ENCODE data around the gene TMEM108. TPM values are rescaled to one million over a fixed set of nuclear protein-coding genes. Genes with fewer than 3 reads are reported as not detected.

The TMEM108 gene
- total RNA-seq, 1 donor from 2014 or later = 1.5 TPM

- DNase-seq = peak; percentile 63
- intact Hi-C loops (cut with DNase I) = loop anchor here (5.0 kb wide), 1 partner anchor 657 kb away; no protein-coding TSS in a partner anchor
- peak; percentile 92 for ATAC-seq (ENCODE audit: poor library complexity)
Observed at GRCh38 chr3:133384331-133385027, 346.3 kb downstream of the TMEM108 start.

DNA sequence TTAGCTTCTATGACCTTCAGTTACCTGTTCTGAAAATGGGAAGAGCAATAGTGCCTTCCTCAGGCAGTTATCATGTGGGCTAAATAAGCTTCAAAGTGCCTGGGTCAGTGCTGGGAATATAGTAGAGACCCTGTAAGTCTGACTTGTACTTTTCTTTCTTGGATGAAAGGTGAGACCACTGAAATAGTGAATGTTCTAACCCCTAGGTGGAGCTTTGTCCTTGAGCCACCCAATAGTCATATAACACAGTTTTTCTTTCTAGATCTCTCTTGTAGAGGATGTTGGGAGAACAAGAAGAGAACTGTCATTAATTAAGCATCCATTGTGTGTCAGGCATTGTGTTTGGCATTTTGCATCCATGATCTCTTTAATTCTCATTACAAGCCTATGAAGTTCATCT is 348.7 kb downstream of the TMEM108 start:
- ATAC-seq (ENCODE audit: poor library complexity) (no peak), DNase-seq (no peak)
- intact Hi-C loops (cut with DNase I) = no loop called here

- no peak for ATAC-seq (ENCODE audit: poor library complexity)
- intact Hi-C loops (cut with DNase I) = no loop called here
- no peak for DNase-seq
Observed at GRCh38 chr3:133387341-133387740, 349.1 kb downstream of the TMEM108 start.

GRCh38 chr3:133388696-133389395 is 350.7 kb downstream of the TMEM108 start:
- ATAC-seq (ENCODE audit: poor library complexity) (no peak), DNase-seq (no peak)
- intact Hi-C loops (cut with DNase I) = no loop called here

GRCh38 chr3:133390715-133391114 is 352.5 kb downstream of the TMEM108 start:
- DNase-seq = no peak
- ATAC-seq (ENCODE audit: poor library complexity) = no peak
- intact Hi-C loops (cut with DNase I) = no loop called here

DNA sequence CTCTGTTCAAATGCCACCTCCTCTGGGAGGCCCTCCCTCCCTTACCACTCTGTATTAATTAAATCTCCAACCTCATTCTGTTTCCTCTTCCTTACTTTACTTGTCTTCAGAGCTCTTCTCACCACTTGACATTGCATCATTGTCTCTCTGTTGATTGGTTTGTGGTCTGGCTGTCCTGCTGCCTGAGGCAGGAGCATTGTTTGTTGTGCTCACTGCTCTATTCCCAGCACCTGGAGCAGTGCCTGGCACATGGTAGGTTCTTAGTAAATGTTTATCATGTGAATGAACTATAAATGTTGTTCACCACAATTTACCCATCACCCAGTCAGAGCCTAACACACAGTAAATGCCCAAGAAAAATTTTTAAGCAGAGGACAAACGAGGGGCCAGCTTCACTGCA is 355.0 kb downstream of the TMEM108 start:
- ATAC-seq (ENCODE audit: poor library complexity) = peak; percentile 57
- no peak for DNase-seq
- intact Hi-C loops (cut with DNase I) = no loop called here

GRCh38 chr3:133393691-133394474 is 355.7 kb downstream of the TMEM108 start:
- intact Hi-C loops (cut with DNase I) = no loop called here
- DNase-seq (peak; percentile 67), ATAC-seq (ENCODE audit: poor library complexity) (peak; percentile 84)

DNA sequence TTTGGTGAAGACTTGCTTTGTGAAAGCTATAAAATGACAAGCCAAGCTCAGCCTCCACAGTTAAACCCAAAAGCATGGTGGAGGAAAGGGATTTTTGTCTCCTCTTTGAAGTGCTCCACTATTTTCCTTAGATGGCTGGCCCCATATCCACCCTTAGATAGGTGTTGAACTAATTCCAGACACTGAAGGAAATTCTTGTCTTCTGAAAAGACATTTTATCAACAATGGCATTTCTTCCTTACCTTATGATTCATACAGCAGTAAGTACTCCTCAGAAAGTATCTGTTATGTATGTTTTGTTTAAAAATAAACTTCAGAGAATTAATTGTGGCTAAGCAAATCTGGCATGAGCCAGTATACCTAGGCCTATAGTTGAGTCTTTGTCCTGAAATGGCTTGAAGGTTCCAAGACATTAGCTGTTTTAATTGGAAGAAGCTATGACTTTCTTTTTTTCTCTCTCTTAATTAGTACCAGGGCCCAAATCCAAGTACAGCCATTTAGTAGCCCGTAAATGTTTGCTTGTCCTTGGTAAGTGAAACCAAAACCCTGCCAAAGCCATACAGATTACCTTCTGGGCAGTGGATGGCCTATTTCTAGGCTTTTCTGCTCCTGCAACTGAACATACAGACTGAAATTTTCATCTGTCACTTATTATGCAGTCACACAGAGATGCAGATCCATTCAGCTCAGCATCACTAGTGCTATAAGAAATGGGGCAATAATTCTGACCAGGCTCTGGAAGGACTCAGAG is 356.5 kb downstream of the TMEM108 start:
- no peak for ATAC-seq (ENCODE audit: poor library complexity)
- DNase-seq = no peak
- intact Hi-C loops (cut with DNase I) = no loop called here

GRCh38 chr3:133396906-133397305 is 358.7 kb downstream of the TMEM108 start:
- ATAC-seq (ENCODE audit: poor library complexity) (no peak), DNase-seq (no peak)
- intact Hi-C loops (cut with DNase I) = no loop called here

DNA sequence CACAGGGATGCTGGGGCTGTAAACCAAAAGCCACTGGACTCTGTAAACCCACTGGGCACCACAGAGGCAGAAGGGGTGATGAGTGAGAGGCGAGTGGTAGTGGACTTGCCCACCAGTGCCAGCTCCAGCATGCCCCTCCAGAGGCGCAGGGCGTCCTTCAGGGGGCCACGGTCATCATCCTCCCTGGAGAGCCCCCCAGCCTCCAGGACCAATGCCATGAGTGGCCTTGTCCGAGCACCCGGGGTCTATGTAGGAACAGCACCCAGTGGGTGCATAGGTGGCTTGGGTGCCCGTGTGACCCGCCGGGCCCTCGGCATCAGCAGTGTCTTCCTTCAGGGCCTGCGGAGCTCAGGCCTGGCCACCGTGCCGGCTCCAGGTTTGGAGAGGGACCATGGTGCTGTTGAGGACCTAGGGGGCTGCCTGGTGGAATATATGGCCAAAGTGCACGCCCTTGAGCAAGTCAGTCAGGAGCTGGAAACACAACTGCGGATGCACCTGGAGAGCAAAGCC is 361.9 kb downstream of the TMEM108 start, which contains the start of gene BFSP2:
Gene BFSP2, plus strand, starts transcription at position 51 of the 510 bp plus-strand sequence. Its CDS starts 28 bp downstream, at position 79.
- DNase-seq (no peak), ATAC-seq (ENCODE audit: poor library complexity) (no peak)
- intact Hi-C loops (cut with DNase I) = no loop called here

- peak; percentile 92 for ATAC-seq (ENCODE audit: poor library complexity)
- peak; percentile 60 for DNase-seq
- intact Hi-C loops (cut with DNase I) = no loop called here
Observed at GRCh38 chr3:133401374-133402135, 363.4 kb downstream of the TMEM108 start.

GRCh38 chr3:133404920-133405319 is 366.7 kb downstream of the TMEM108 start:
- intact Hi-C loops (cut with DNase I) = no loop called here
- DNase-seq (no peak), ATAC-seq (ENCODE audit: poor library complexity) (no peak)

DNA sequence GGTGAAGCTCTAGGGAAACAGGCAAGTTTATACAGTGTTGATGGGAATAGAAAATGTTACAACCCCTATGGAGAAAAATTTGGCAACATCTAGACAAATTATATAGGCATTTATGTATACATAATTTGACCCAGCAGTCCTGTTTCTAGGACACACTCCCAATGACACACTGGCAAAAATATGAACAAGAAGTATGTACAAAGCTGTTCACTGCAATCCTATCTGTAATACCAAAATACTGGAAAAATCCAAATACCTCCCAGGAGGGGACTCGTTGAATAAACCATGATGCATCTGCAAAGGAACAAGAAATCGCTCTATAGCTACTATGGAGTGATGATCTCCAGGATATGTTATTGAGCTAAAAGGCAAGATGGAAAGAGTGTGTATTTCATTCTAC is 370.2 kb downstream of the TMEM108 start:
- no peak for DNase-seq
- intact Hi-C loops (cut with DNase I) = no loop called here
- no peak for ATAC-seq (ENCODE audit: poor library complexity)

- DNase-seq = no peak
- intact Hi-C loops (cut with DNase I) = no loop called here
- no peak for ATAC-seq (ENCODE audit: poor library complexity)
Observed at GRCh38 chr3:133408961-133409360, 370.8 kb downstream of the TMEM108 start.

DNA sequence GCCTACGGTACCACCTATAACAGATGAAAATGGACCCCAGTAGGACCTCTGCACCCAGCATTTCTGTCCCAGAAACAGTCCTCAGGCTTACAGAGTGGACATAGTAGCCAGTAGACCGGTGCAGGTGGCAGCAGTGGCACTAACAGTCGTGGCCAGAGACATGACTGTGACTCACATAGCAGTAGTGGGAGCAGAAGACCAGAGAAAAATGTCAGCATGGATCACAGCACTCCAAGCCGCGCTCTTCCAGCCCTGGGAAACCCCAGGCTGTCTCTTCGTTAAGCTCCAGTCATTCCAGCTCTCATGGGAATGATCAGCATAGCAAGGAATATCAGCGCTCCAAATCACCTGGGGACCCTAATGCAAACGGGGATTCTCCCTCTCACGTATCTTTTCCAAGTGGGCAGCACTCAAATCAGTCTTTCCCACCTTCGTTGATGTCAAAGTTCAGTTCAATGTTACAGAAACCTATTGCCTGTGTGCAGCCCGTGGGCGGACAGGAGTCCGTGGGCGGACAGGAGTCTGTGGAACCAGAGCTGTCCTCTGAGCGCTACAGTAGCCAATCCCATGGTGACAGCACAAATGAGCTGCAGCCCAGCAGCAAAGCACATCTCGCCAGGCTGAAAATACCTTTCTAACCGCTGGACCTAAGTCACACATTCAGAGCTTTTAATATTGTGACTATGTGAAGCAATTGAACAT is 372.2 kb downstream of the TMEM108 start:
- intact Hi-C loops (cut with DNase I) = no loop called here
- DNase-seq (no peak), ATAC-seq (ENCODE audit: poor library complexity) (no peak)

GRCh38 chr3:133412183-133413132 is 374.3 kb downstream of the TMEM108 start:
- ATAC-seq (ENCODE audit: poor library complexity) = peak; percentile 59
- DNase-seq = no peak

More at GRCh38 chr3:133412183-133413132, 374.3 kb downstream of the TMEM108 start:
- intact Hi-C loops (cut with DNase I) = no loop called here
